H1 (cell line): ENCODE measurements around the gene RGS9. TPM values are rescaled to one million over a fixed set of nuclear protein-coding genes. Genes with fewer than 3 reads are reported as not detected.

ENCODE experiments used
- CTCF ChIA-PET: fragments of 300-600 bp; sonication (Branson Sonifier 250); formaldehyde crosslinking; loops from one replicate; lab custom pipeline; 2021; ENCODE audit not compliant: partially characterized antibody; lab: Charles Lee
- POLR2A ChIA-PET: fragments of 300-600 bp; sonication (Branson Sonifier 250); formaldehyde crosslinking; loops from one replicate; lab custom pipeline; 2021; ENCODE audit warnings: inconsistent platforms; ENCODE audit not compliant: partially characterized antibody; lab: Charles Lee
- DNase-seq, 2 experiments: peaks; one replicate each; pipeline versions ENCODE4 v3.0.0 to v3.0.0-alpha.2; 2010 to 2022; ENCODE audit warnings: low spot score in 2 of 2, low read depth in 1 of 2, mixed read lengths in 1 of 2
- FAIRE-seq: peaks from 2 replicates; lab custom pipeline; 2011; peaks lifted over from hg19 to GRCh38; lab: Jason Lieb, UNC
- H2AFZ ChIP-seq: 2 replicates; pipeline ENCODE4 v1.8.1; 2012; ENCODE audit warnings: low read length, inconsistent platforms
- H2AK5ac ChIP-seq: 2 replicates; pipeline ENCODE4 v1.6.1; 2013; ENCODE audit warnings: low read depth, low read length
- H2BK120ac ChIP-seq: replicated peaks from 2 replicates; pipeline ENCODE3; 2013; ENCODE audit warnings: low read depth, low read length, inconsistent platforms
- H2BK12ac ChIP-seq: 2 replicates; pipeline ENCODE4 v1.6.1; 2013; ENCODE audit warnings: low read depth, low read length
- H2BK15ac ChIP-seq: 2 replicates; pipeline ENCODE4 v1.6.1; 2013; ENCODE audit warnings: low read length
- H2BK20ac ChIP-seq: 2 replicates; pipeline ENCODE4 v1.6.1; 2013; ENCODE audit warnings: low read length
- H2BK5ac ChIP-seq: 2 replicates; pipeline ENCODE4 v1.6.1; 2013; ENCODE audit warnings: low read depth, low read length
- H3K14ac ChIP-seq: 2 replicates; pipeline ENCODE4 v1.6.1; 2013; ENCODE audit warnings: inconsistent platforms; ENCODE audit not compliant: insufficient read length
- H3K18ac ChIP-seq: 2 replicates; pipeline ENCODE4 v1.6.1; 2013; ENCODE audit warnings: low read length; ENCODE audit errors: extremely low read depth
- H3K23ac ChIP-seq: 2 replicates; pipeline ENCODE4 v1.6.1; 2013; ENCODE audit warnings: inconsistent platforms; ENCODE audit not compliant: insufficient read length
- H3K23me2 ChIP-seq: 2 replicates; pipeline ENCODE4 v1.6.1; 2013; ENCODE audit warnings: low read depth, low read length
- H3K27ac ChIP-seq: 2 replicates; pipeline ENCODE4 v1.6.1; 2011; ENCODE audit warnings: low read depth, low read length, inconsistent platforms
- H3K27me3 ChIP-seq, 4 experiments: replicated peaks in 1 of 4; 1 replicate in 1 of 4; 2 replicates in 3 of 4; pipeline versions ENCODE4 v1.6.1 to v1.8.1; 2011 to 2013; ENCODE audit warnings: low read length in 3 of 4, mild to moderate bottlenecking in 3 of 4, inconsistent platforms in 2 of 4, mixed read lengths in 2 of 4, moderate library complexity in 1 of 4; ENCODE audit not compliant: control insufficient read depth in 3 of 4, insufficient read depth in 3 of 4; ENCODE audit errors: extremely low read depth in 1 of 4
- H3K36me3 ChIP-seq, 4 experiments: 2 replicates each; pipeline versions ENCODE4 v1.6.1 to v1.8.1; 2011 to 2013; ENCODE audit warnings: mild to moderate bottlenecking in 4 of 4, low read length in 3 of 4, moderate library complexity in 2 of 4, control low read depth in 1 of 4, inconsistent platforms in 1 of 4; ENCODE audit not compliant: insufficient read depth in 4 of 4, control insufficient read depth in 2 of 4
- H3K4ac ChIP-seq: replicated peaks from 2 replicates; pipeline ENCODE3; 2013; ENCODE audit warnings: low read length, low read depth, mixed read lengths, inconsistent platforms; ENCODE audit not compliant: insufficient read length
- H3K4me1 ChIP-seq, 4 experiments: replicated peaks in 1 of 4; 1 replicate in 1 of 4; 2 replicates in 3 of 4; pipeline versions ENCODE4 v1.6.1 to v1.8.1; 2011 to 2013; ENCODE audit warnings: low read length in 3 of 4, inconsistent platforms in 2 of 4, mixed read lengths in 1 of 4; ENCODE audit not compliant: insufficient read depth in 4 of 4, control insufficient read depth in 3 of 4
- H3K4me2 ChIP-seq, 2 experiments: 2 replicates each; pipeline versions ENCODE4 v1.6.1 to v1.8.1; 2011 to 2013; ENCODE audit warnings: low read depth in 2 of 2, low read length in 2 of 2, control low read depth in 1 of 2, inconsistent platforms in 1 of 2, mild to moderate bottlenecking in 1 of 2; ENCODE audit not compliant: insufficient read depth in 1 of 2
- H3K4me3 ChIP-seq, 4 experiments: fragments of 200-600, 300-600 bp in 1 of 4; sonication (generic), shearing (Covaris generic), sonication (Bioruptor Twin) in 1 of 4; 2 replicates each; pipeline versions ENCODE4 v1.5.1 to v1.8.1; 2011 to 2016; ENCODE audit warnings: low read length in 4 of 4, low read depth in 3 of 4, control low read depth in 2 of 4, inconsistent platforms in 2 of 4, mild to moderate bottlenecking in 2 of 4, mixed read lengths in 1 of 4, moderate library complexity in 1 of 4; ENCODE audit not compliant: insufficient read depth in 2 of 4; ENCODE audit errors: extremely low read depth in 1 of 4
- H3K56ac ChIP-seq: replicated peaks from 2 replicates; pipeline ENCODE3; 2013; ENCODE audit warnings: low read depth, mild to moderate bottlenecking, mixed read lengths, low read length, inconsistent platforms; ENCODE audit not compliant: insufficient read length
- H3K79me1 ChIP-seq: 2 replicates; pipeline ENCODE4 v1.6.1; 2013; ENCODE audit warnings: low read depth, low read length, control low read depth
- H3K79me2 ChIP-seq, 2 experiments: 2 replicates each; pipeline versions ENCODE4 v1.6.1 to v1.8.1; 2012 to 2013; ENCODE audit warnings: low read length in 2 of 2, mild to moderate bottlenecking in 2 of 2, inconsistent platforms in 1 of 2; ENCODE audit not compliant: insufficient read depth in 2 of 2, control insufficient read depth in 1 of 2
- H3K9ac ChIP-seq, 4 experiments: replicated peaks in 1 of 4; 1 replicate in 1 of 4; 2 replicates in 3 of 4; pipeline versions ENCODE4 v1.6.1 to v1.8.1; 2011 to 2013; ENCODE audit warnings: low read depth in 3 of 4, low read length in 3 of 4, control low read depth in 2 of 4, mild to moderate bottlenecking in 2 of 4, moderate library complexity in 2 of 4, inconsistent platforms in 1 of 4; ENCODE audit errors: extremely low read depth in 1 of 4
- H3K9me3 ChIP-seq, 2 experiments: 2 replicates each; pipeline versions ENCODE4 v1.6.1 to v1.8.1; 2012 to 2013; ENCODE audit warnings: mild to moderate bottlenecking in 2 of 2, moderate library complexity in 2 of 2, control low read depth in 1 of 2, inconsistent platforms in 1 of 2, low read depth in 1 of 2, low read length in 1 of 2, mixed read lengths in 1 of 2; ENCODE audit not compliant: insufficient read depth in 2 of 2
- H4K20me1 ChIP-seq, 2 experiments: replicated peaks in 1 of 2; 2 replicates each; pipeline versions ENCODE3 to v1.8.1; 2011 to 2013; ENCODE audit warnings: inconsistent platforms in 2 of 2, low read length in 2 of 2, mild to moderate bottlenecking in 1 of 2; ENCODE audit not compliant: insufficient read depth in 2 of 2, control insufficient read depth in 1 of 2
- H4K5ac ChIP-seq: 2 replicates; pipeline ENCODE4 v1.6.1; 2013; ENCODE audit warnings: low read length, low read depth, mixed read lengths, inconsistent platforms; ENCODE audit not compliant: insufficient read length
- H4K8ac ChIP-seq: 2 replicates; pipeline ENCODE4 v1.8.0; 2013; ENCODE audit warnings: mild to moderate bottlenecking, moderate library complexity, low read length, inconsistent platforms; ENCODE audit not compliant: insufficient read depth; ENCODE audit errors: extremely low read depth
- H4K91ac ChIP-seq: replicated peaks from 2 replicates; pipeline ENCODE3; 2013; ENCODE audit warnings: low read length, mixed read lengths, inconsistent platforms; ENCODE audit not compliant: insufficient read length
- FOSL1 ChIP-seq: IDR thresholded peaks from 2 replicates; pipeline ENCODE4 v1.6.1; 2011; ENCODE audit warnings: mild to moderate bottlenecking, low read depth, low read length, moderate library complexity; ENCODE audit not compliant: insufficient read depth
- MAX ChIP-seq: IDR thresholded peaks from 2 replicates; pipeline ENCODE4 v1.6.1; 2012; ENCODE audit warnings: inconsistent platforms
- POLR2A ChIP-seq, 2 experiments: IDR thresholded peaks; 1 replicate in 1 of 2; 2 replicates in 1 of 2; pipeline ENCODE4 v1.6.1; 2011; ENCODE audit warnings: low read depth in 2 of 2, low read length in 2 of 2, mild to moderate bottlenecking in 2 of 2; ENCODE audit errors: control extremely low read depth in 1 of 2
- RAD21 ChIP-seq, 2 experiments: IDR thresholded peaks in 1 of 2; conservative IDR thresholded peaks in 1 of 2; 2 replicates each; pipeline ENCODE4 v1.6.1; 2011; ENCODE audit warnings: low read depth in 2 of 2, low read length in 2 of 2, improper control_type of control experiment in 1 of 2, inconsistent platforms in 1 of 2, mild to moderate bottlenecking in 1 of 2, moderate library complexity in 1 of 2
- SAP30 ChIP-seq: fragments of 300-600 bp; sonication (generic); IDR thresholded peaks from 2 replicates; pipeline ENCODE4 v1.7.1; 2012; ENCODE audit warnings: low read length, moderate library complexity, mild to moderate bottlenecking, inconsistent platforms; ENCODE audit not compliant: insufficient read depth, insufficient replicate concordance
- SP4 ChIP-seq: IDR thresholded peaks from 2 replicates; pipeline ENCODE4 v1.6.1; 2012; ENCODE audit warnings: low read length, inconsistent platforms
- WGBS, 2 experiments: shearing (Covaris generic) in 1 of 2; methylation state at CpG; one replicate each; pipeline versions ENCODE4 v1.1.6 to v1.1.7; 2013 to 2015; ENCODE audit warnings: low lambda C conversion rate in 2 of 2, mixed read lengths in 2 of 2, inconsistent platforms in 1 of 2, low coverage in 1 of 2, missing lambda C conversion rate in 1 of 2; ENCODE audit not compliant: insufficient replicate concordance in 2 of 2, insufficient coverage in 1 of 2, insufficient read length in 1 of 2; ENCODE audit errors: extremely low coverage in 1 of 2, missing lambda C conversion rate in 1 of 2; 5-methylcytosine and 5-hydroxymethylcytosine counted together
- polyA plus RNA-seq, 7 experiments: library from polyadenylated mRNA; depleted of rRNA in 3 of 7; stranded (reverse) in 5 of 7; unstranded in 2 of 7; fragments of >200 nt in 5 of 7; fragments of 200-250 nt in 2 of 7; gene quantifications; 1 replicate in 5 of 7; 2 replicates in 1 of 7; 4 replicates in 1 of 7; pipeline versions ENCODE4 v1.2.1 to v1.2.3, GENCODE V29; 2011 to 2013; ENCODE audit warnings: missing spikeins in 2 of 7, mixed read lengths in 2 of 7
- total RNA-seq: library from RNA; stranded (reverse); fragmentation: NEBNext Ultra II Directional; extraction: Animal tissue kit (Norgen Biotek cat#: 25700); gene quantifications from 2 replicates; pipeline ENCODE4 v1.2.1, GENCODE V29; 2021

The RGS9 gene
- total and polyA plus RNA-seq, 2 of the 8 experiments (the other 6 are each of a cell fraction or from before 2014, with no cell fraction given), result 8.9 to 20.5 TPM

GRCh38 chr17:65185062-65185461, 47.9 kb downstream of the RGS9 start:
- H3K9ac ChIP-seq, result no peak overlapping the region; a peak in 1 of 7 replicates
- no peak overlapping the region; a peak in 1 of 4 replicates for H3K4me2 ChIP-seq
- H2BK15ac ChIP-seq, result no peak overlapping the region
- H3K18ac ChIP-seq, result no peak overlapping the region
- peaks cover 6 to 17% (median 13%) of the 10 kb centered on the region in 4 experiments for H3K4me1 ChIP-seq
- H3K36me3 ChIP-seq, result no peaks in the 10 kb centered on the region
- DNase-seq, result no peak
- no peak for FAIRE-seq
- no peak overlapping the region for H3K27ac ChIP-seq
- H3K79me1 ChIP-seq, result no peaks in the 10 kb centered on the region
- H3K14ac ChIP-seq, result no peak overlapping the region
- peak overlapping the region; percentile 58 for H2BK120ac ChIP-seq
- 87% methylated on average over 4 of the region's 4 CpGs; no CpG with 5 or more reads in 1 of the 2 experiments for WGBS, 2 experiments
- no peak overlapping the region for H3K56ac ChIP-seq
- peak overlapping the region; percentile 19; the same call in 1 of the 2 replicates for H2BK5ac ChIP-seq
- peak overlapping the region; percentile 100 for H2BK12ac ChIP-seq
- no peak overlapping the region for H4K5ac ChIP-seq
- ChIA-PET CTCF (interaction anchor here (0.7 to 2.7 kb wide), 11 partner anchors 8 to 775 kb away, joined by 3 to 9 read pairs (median 4); partner anchors contain the start of gene RGS9), POLR2A (interaction anchor here (1.4 kb wide), 1 partner anchor 123 kb away, joined by 3 read pairs; no protein-coding TSS in a partner anchor)
- H3K4ac ChIP-seq, result no peak overlapping the region
- H3K23me2 ChIP-seq, result 0 out of 2 replicates have a peak, but pooled peaks cover 2% of the 10 kb centered on the region
- peak overlapping the region; percentile 91 for H2AK5ac ChIP-seq
- H4K8ac ChIP-seq, result no peak overlapping the region
- no peak overlapping the region for H3K23ac ChIP-seq
- peak overlapping the region; percentile 95 for H4K91ac ChIP-seq
- H3K9me3 ChIP-seq, result no peaks in the 10 kb centered on the region
- peak overlapping the region; percentile 98; the same call in 1 of the 2 replicates for H2BK20ac ChIP-seq
- no peaks in the 10 kb centered on the region for H4K20me1 ChIP-seq
- no peaks in the 10 kb centered on the region for H3K27me3 ChIP-seq
- H2AFZ ChIP-seq, result no peak overlapping the region
- H3K79me2 ChIP-seq, result no peaks in the 10 kb centered on the region
- no peak overlapping the region for H3K4me3 ChIP-seq
- TF ChIP-seq RAD21 (IDR thresholded peaks at IDR 0.05 in 1 of 2, conservative IDR thresholded peaks at IDR 0.05 in 1 of 2; ENCODE audit: low read depth in 2 of 2, low read length in 2 of 2) (no peak), POLR2A (IDR thresholded peaks at IDR 0.05; ENCODE audit: control extremely low read depth in 1 of 2, low read depth in 2 of 2, low read length in 2 of 2) (no peak), MAX (no peak), FOSL1 (no peak), SP4 (no peak), SAP30 (no peak)
